ENCODE data around the gene PAN3. TPM values are rescaled to one million over a fixed set of nuclear protein-coding genes. Genes with fewer than 3 reads are reported as not detected.

The PAN3 gene
- total RNA-seq, 1 donor from 2014 or later = 33.6 TPM

DNA sequence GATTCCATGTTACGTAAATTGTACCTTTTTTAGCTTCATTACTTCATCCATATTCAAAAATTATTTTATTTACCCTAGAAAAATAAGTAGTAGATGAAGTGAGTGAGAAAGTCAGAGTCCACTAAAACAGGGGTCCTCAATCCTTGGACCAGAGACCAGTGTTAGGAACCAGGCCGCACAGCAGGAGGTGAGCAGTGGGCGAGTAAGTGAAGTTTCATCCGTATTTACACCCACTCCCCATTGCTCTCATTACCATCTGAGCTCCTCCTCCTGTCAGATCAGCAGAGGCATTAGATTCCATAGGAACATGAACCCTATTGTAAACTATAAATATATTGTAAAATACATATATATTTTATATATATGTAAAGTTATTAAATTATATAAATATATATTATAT, 119.0 kb downstream of the PAN3 start:
- Mint-ChIP-seq H3K27ac (ENCODE audit: unreplicated experiment) (no peak overlapping the region), H3K36me3 (ENCODE audit: low read depth) (peaks cover 16% of the 10 kb centered on the region), H3K9me3 (no peaks in the 10 kb centered on the region), H3K27me3 (ENCODE audit: low read depth) (no peaks in the 10 kb centered on the region), H3K4me1 (peaks cover 7% of the 10 kb centered on the region), H3K4me3 (no peak overlapping the region)
- no peak for DNase-seq (ENCODE audit: low read depth, low spot score)
- no peak for TF ChIP-seq CTCF (conservative IDR thresholded peaks at IDR 0.05)

DNA sequence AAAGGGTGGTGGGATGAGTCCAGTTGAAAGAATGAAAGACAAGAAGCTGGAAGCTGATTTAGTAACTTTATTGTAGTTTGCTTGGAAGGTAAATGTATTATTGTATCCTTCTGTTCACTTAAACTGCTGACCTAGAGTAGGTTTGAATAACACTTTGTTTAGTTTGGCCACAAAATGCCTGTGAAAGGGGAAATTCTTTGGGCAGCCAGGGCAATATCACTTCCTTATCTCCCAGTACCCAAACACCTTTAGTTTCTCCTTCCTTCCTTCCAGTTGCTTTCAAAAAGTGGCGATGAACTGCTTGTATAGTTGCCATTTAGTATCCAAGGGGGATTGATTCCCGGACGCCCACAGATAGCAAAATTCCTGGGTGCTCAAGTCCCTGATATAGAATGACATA, 120.1 kb downstream of the PAN3 start:
- Mint-ChIP-seq H3K36me3 (ENCODE audit: low read depth) (peaks cover 21% of the 10 kb centered on the region), H3K4me1 (peaks cover 7% of the 10 kb centered on the region), H3K27me3 (ENCODE audit: low read depth) (no peaks in the 10 kb centered on the region), H3K27ac (ENCODE audit: unreplicated experiment) (no peak overlapping the region), H3K9me3 (no peaks in the 10 kb centered on the region), H3K4me3 (no peak overlapping the region)
- no peak for TF ChIP-seq CTCF (conservative IDR thresholded peaks at IDR 0.05)
- DNase-seq (ENCODE audit: low read depth, low spot score) = no peak

DNA sequence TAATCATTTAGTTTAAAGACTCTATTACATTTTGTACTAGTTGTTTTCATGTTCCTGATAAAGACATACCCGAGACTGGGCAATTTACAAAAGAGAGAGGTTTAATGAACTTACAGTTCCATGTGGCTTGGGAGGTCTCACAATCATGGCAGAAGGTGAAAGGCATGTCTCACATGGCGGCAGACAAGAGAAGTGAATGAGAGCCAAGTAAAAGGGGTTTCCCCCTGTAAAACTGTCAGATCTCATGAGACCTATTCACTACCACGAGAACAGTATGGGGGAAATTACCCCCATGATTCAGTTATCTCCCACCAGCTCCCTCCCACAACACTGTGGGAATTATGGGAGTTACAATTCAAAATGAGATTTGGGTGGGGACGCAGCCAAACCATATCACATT, 129.2 kb downstream of the PAN3 start:
- Mint-ChIP-seq H3K9me3 (no peaks in the 10 kb centered on the region), H3K4me3 (no peak overlapping the region), H3K36me3 (ENCODE audit: low read depth) (peaks cover 14% of the 10 kb centered on the region), H3K27ac (ENCODE audit: unreplicated experiment) (no peak overlapping the region), H3K27me3 (ENCODE audit: low read depth) (no peaks in the 10 kb centered on the region), H3K4me1 (no peaks in the 10 kb centered on the region)
- no peak for TF ChIP-seq CTCF (conservative IDR thresholded peaks at IDR 0.05)
- DNase-seq (ENCODE audit: low read depth, low spot score) = no peak

GRCh38 chr13:28268800-28269223, 130.5 kb downstream of the PAN3 start:
- no peak for DNase-seq (ENCODE audit: low read depth, low spot score)
- no peaks in the 10 kb centered on the region for H3K4me1 Mint-ChIP-seq
- H3K27ac Mint-ChIP-seq (ENCODE audit: unreplicated experiment) = no peak overlapping the region
- H3K36me3 Mint-ChIP-seq (ENCODE audit: low read depth) = peaks cover 10% of the 10 kb centered on the region
- no peak for TF ChIP-seq CTCF (conservative IDR thresholded peaks at IDR 0.05)
- H3K4me3 Mint-ChIP-seq = no peak overlapping the region
- no peaks in the 10 kb centered on the region for H3K9me3 Mint-ChIP-seq
- H3K27me3 Mint-ChIP-seq (ENCODE audit: low read depth) = no peaks in the 10 kb centered on the region

GRCh38 chr13:28271056-28271840, 132.9 kb downstream of the PAN3 start:
- no peak for TF ChIP-seq CTCF (conservative IDR thresholded peaks at IDR 0.05)
- Mint-ChIP-seq H3K9me3 (no peaks in the 10 kb centered on the region), H3K4me1 (no peaks in the 10 kb centered on the region), H3K4me3 (no peak overlapping the region), H3K36me3 (ENCODE audit: low read depth) (peaks cover 13% of the 10 kb centered on the region), H3K27ac (ENCODE audit: unreplicated experiment) (no peak overlapping the region), H3K27me3 (ENCODE audit: low read depth) (no peaks in the 10 kb centered on the region)
- DNase-seq (ENCODE audit: low read depth, low spot score) = no peak

Measured in neural crest cell (in vitro differentiated cells).